Adipocyte (in vitro differentiated cells): ENCODE data around the gene TRPC6.

Source experiments
- DNase-seq: peaks from one replicate; pipeline ENCODE4 v3.0.0-alpha.2; 2015; ENCODE audit warnings: low read depth
- H3K27me3 ChIP-seq: replicated peaks from 2 replicates; pipeline ENCODE4 v1.7.0; 2013; ENCODE audit warnings: mild to moderate bottlenecking, low read length, moderate library complexity; ENCODE audit not compliant: control insufficient read depth, insufficient read depth
- H3K36me3 ChIP-seq: 2 replicates; pipeline ENCODE4 v1.7.0; 2013; ENCODE audit warnings: low read length, mild to moderate bottlenecking, moderate library complexity; ENCODE audit not compliant: control insufficient read depth, insufficient read depth, severe bottlenecking
- H3K4me1 ChIP-seq: 2 replicates; pipeline ENCODE4 v1.7.0; 2013; ENCODE audit warnings: mild to moderate bottlenecking, low read length, moderate library complexity; ENCODE audit not compliant: control insufficient read depth, insufficient read depth
- H3K4me3 ChIP-seq: 2 replicates; pipeline ENCODE4 v1.7.0; 2013; ENCODE audit warnings: mild to moderate bottlenecking, low read length, moderate library complexity
- H3K9ac ChIP-seq: 2 replicates; pipeline ENCODE4 v1.7.0; 2013; ENCODE audit warnings: mild to moderate bottlenecking, low read length, moderate library complexity
- H3K9me3 ChIP-seq: 2 replicates; pipeline ENCODE4 v1.7.0; 2013; ENCODE audit warnings: mild to moderate bottlenecking, low read length, moderate library complexity; ENCODE audit not compliant: control insufficient read depth

TRPC6 gene

GRCh38 chr11:101436511-101437142 is 147.2 kb downstream of the TRPC6 start:
- H3K4me3 ChIP-seq = no peak overlapping the region
- H3K9me3 ChIP-seq = no peaks in the 10 kb centered on the region
- H3K36me3 ChIP-seq = no peaks in the 10 kb centered on the region
- H3K27me3 ChIP-seq = no peaks in the 10 kb centered on the region
- H3K4me1 ChIP-seq = peaks cover 8% of the 10 kb centered on the region
- peak; percentile 61 for DNase-seq
- H3K9ac ChIP-seq = no peak overlapping the region

- no peak overlapping the region for H3K4me3 ChIP-seq
- H3K27me3 ChIP-seq = no peaks in the 10 kb centered on the region
- peaks cover 3% of the 10 kb centered on the region for H3K4me1 ChIP-seq
- no peak overlapping the region for H3K9ac ChIP-seq
- no peaks in the 10 kb centered on the region for H3K9me3 ChIP-seq
- no peak for DNase-seq
- no peaks in the 10 kb centered on the region for H3K36me3 ChIP-seq
Observed at GRCh38 chr11:101435408-101435973, 148.3 kb downstream of the TRPC6 start.

- no peak overlapping the region for H3K9ac ChIP-seq
- H3K4me3 ChIP-seq = no peak overlapping the region
- H3K36me3 ChIP-seq = no peaks in the 10 kb centered on the region
- no peaks in the 10 kb centered on the region for H3K27me3 ChIP-seq
- no peaks in the 10 kb centered on the region for H3K9me3 ChIP-seq
- no peak for DNase-seq
- H3K4me1 ChIP-seq = peaks cover 7% of the 10 kb centered on the region
Observed at GRCh38 chr11:101434026-101434643, 149.7 kb downstream of the TRPC6 start.

GRCh38 chr11:101433151-101433550 is 150.7 kb downstream of the TRPC6 start:
- no peaks in the 10 kb centered on the region for H3K9me3 ChIP-seq
- H3K36me3 ChIP-seq = no peaks in the 10 kb centered on the region
- no peak for DNase-seq
- H3K27me3 ChIP-seq = no peaks in the 10 kb centered on the region
- H3K4me3 ChIP-seq = no peak overlapping the region
- peaks cover 6% of the 10 kb centered on the region for H3K4me1 ChIP-seq
- no peak overlapping the region for H3K9ac ChIP-seq

GRCh38 chr11:101429703-101430540 is 153.9 kb downstream of the TRPC6 start:
- Histone ChIP-seq H3K36me3 (no peaks in the 10 kb centered on the region), H3K9me3 (no peaks in the 10 kb centered on the region), H3K4me3 (no peak overlapping the region), H3K4me1 (peaks cover 4% of the 10 kb centered on the region), H3K27me3 (no peaks in the 10 kb centered on the region), H3K9ac (no peak overlapping the region)
- DNase-seq = no peak

GRCh38 chr11:101428918-101429317 is 154.9 kb downstream of the TRPC6 start:
- H3K4me1 ChIP-seq = peaks cover 4% of the 10 kb centered on the region
- H3K36me3 ChIP-seq = no peaks in the 10 kb centered on the region
- DNase-seq = peak; percentile 40
- H3K9me3 ChIP-seq = no peaks in the 10 kb centered on the region
- no peak overlapping the region for H3K9ac ChIP-seq
- no peaks in the 10 kb centered on the region for H3K27me3 ChIP-seq
- H3K4me3 ChIP-seq = no peak overlapping the region

- Histone ChIP-seq H3K4me3 (peak overlapping the region; percentile 15), H3K27me3 (peaks cover 9% of the 10 kb centered on the region), H3K36me3 (no peaks in the 10 kb centered on the region), H3K9ac (no peak overlapping the region), H3K4me1 (peaks cover 9% of the 10 kb centered on the region), H3K9me3 (no peaks in the 10 kb centered on the region)
- peak; percentile 11 for DNase-seq
Observed at GRCh38 chr11:101407324-101407723, 176.5 kb downstream of the TRPC6 start.
